ENCODE measurements around the gene C8A. TPM values are rescaled to one million over a fixed set of nuclear protein-coding genes. Genes with fewer than 3 reads are reported as not detected.

The C8A gene
- total RNA-seq, 2 experiments from 2014 or later = not detected

GRCh38 chr1:56863265-56863992 lies 8.8 kb downstream of the C8A start:
- Mint-ChIP-seq H3K4me3 (no peak overlapping the region), H3K4me1 (ENCODE audit: low read depth) (no peaks in the 10 kb centered on the region), H3K27ac (no peak overlapping the region), H3K27me3 (peaks cover 16% of the 10 kb centered on the region), H3K36me3 (ENCODE audit: low read depth) (no peaks in the 10 kb centered on the region), H3K9me3 (no peaks in the 10 kb centered on the region)
- DNase-seq = no peak
- TF ChIP-seq CTCF (IDR thresholded peaks at IDR 0.05) = no peak
- Histone ChIP-seq H3K4me1 (ENCODE audit: insufficient read depth, low read length) (no peaks in the 10 kb centered on the region), H3K36me3 (ENCODE audit: insufficient read depth, low read length) (no peaks in the 10 kb centered on the region), H3K27ac (ENCODE audit: low read depth in 1 of 2, low read length in 2 of 2) (no peak overlapping the region), H3K9me3 (ENCODE audit: control insufficient read depth in 1 of 2, insufficient read depth in 1 of 2, low read length in 2 of 2) (no peaks in the 10 kb centered on the region), H3K4me3 (ENCODE audit: low read length) (no peak overlapping the region), H3K27me3 (ENCODE audit: control insufficient read depth in 1 of 2, insufficient read depth in 2 of 2, low read length in 2 of 2) (no peaks in the 10 kb centered on the region)
- CTCF ChIA-PET = no interaction called here
- intact Hi-C loops (cut with DNase I, micrococcal nuclease) = loop anchor here in 1 of 2 experiments (10.0 kb wide), 1 partner anchor 61 kb away; no protein-coding TSS in a partner anchor
- no peak for ATAC-seq (ENCODE audit: poor library complexity)
- POLR2A ChIA-PET = no interaction called here

GRCh38 chr1:56864430-56864829 lies 9.8 kb downstream of the C8A start:
- H3K36me3 ChIP-seq (ENCODE audit: insufficient read depth, low read length) = no peaks in the 10 kb centered on the region
- peaks cover 19% of the 10 kb centered on the region for H3K27me3 Mint-ChIP-seq
- ChIA-PET POLR2A (no interaction called here), CTCF (no interaction called here)
- TF ChIP-seq CTCF (IDR thresholded peaks at IDR 0.05) = no peak
- no peak overlapping the region for H3K4me3 ChIP-seq (ENCODE audit: low read length)
- H3K27me3 ChIP-seq (ENCODE audit: control insufficient read depth in 1 of 2, insufficient read depth in 2 of 2, low read length in 2 of 2) = no peaks in the 10 kb centered on the region
- no peak overlapping the region for H3K27ac ChIP-seq (ENCODE audit: low read depth in 1 of 2, low read length in 2 of 2)
- intact Hi-C loops (cut with DNase I, micrococcal nuclease) = loop anchor here in 1 of 2 experiments (10.0 kb wide), 1 partner anchor 60 kb away; no protein-coding TSS in a partner anchor
- H3K4me1 Mint-ChIP-seq (ENCODE audit: low read depth) = no peaks in the 10 kb centered on the region
- DNase-seq = no peak
- H3K27ac Mint-ChIP-seq = no peak overlapping the region
- no peak overlapping the region for H3K4me3 Mint-ChIP-seq
- no peaks in the 10 kb centered on the region for H3K4me1 ChIP-seq (ENCODE audit: insufficient read depth, low read length)
- no peak for ATAC-seq (ENCODE audit: poor library complexity)
- H3K9me3 ChIP-seq (ENCODE audit: control insufficient read depth in 1 of 2, insufficient read depth in 1 of 2, low read length in 2 of 2) = no peaks in the 10 kb centered on the region
- no peaks in the 10 kb centered on the region for H3K36me3 Mint-ChIP-seq (ENCODE audit: low read depth)
- no peaks in the 10 kb centered on the region for H3K9me3 Mint-ChIP-seq

GRCh38 chr1:56866656-56867055 lies 12.1 kb downstream of the C8A start:
- no peak overlapping the region for H3K4me3 ChIP-seq (ENCODE audit: low read length)
- H3K4me1 Mint-ChIP-seq (ENCODE audit: low read depth) = no peaks in the 10 kb centered on the region
- ChIA-PET CTCF (no interaction called here), POLR2A (no interaction called here)
- ATAC-seq (ENCODE audit: poor library complexity) (no peak), DNase-seq (no peak)
- no peaks in the 10 kb centered on the region for H3K27me3 ChIP-seq (ENCODE audit: control insufficient read depth in 1 of 2, insufficient read depth in 2 of 2, low read length in 2 of 2)
- no peaks in the 10 kb centered on the region for H3K9me3 Mint-ChIP-seq
- H3K27me3 Mint-ChIP-seq = peaks cover 19% of the 10 kb centered on the region
- H3K27ac ChIP-seq (ENCODE audit: low read depth in 1 of 2, low read length in 2 of 2) = no peak overlapping the region
- no peak overlapping the region for H3K4me3 Mint-ChIP-seq
- no peak for TF ChIP-seq CTCF (IDR thresholded peaks at IDR 0.05)
- no peaks in the 10 kb centered on the region for H3K36me3 Mint-ChIP-seq (ENCODE audit: low read depth)
- H3K36me3 ChIP-seq (ENCODE audit: insufficient read depth, low read length) = no peaks in the 10 kb centered on the region
- no peaks in the 10 kb centered on the region for H3K9me3 ChIP-seq (ENCODE audit: control insufficient read depth in 1 of 2, insufficient read depth in 1 of 2, low read length in 2 of 2)
- no peak overlapping the region for H3K27ac Mint-ChIP-seq
- intact Hi-C loops (cut with DNase I, micrococcal nuclease) = loop anchor here in 1 of 2 experiments (10.0 kb wide), 1 partner anchor 58 kb away; no protein-coding TSS in a partner anchor
- H3K4me1 ChIP-seq (ENCODE audit: insufficient read depth, low read length) = no peaks in the 10 kb centered on the region

Data from CD4-positive, alpha-beta T cell (primary cell).